GM18907 (cell line): ENCODE data around the gene STK24.
"Not testable (repeated sequence)": the region's sequence is repeated elsewhere in the genome, so short reads cannot be mapped to it uniquely, and the experiment has no call there.

Source experiments
- ATAC-seq: cut with Tn5 transposase; IDR thresholded peaks from one replicate; pipeline ENCODE4 v1.9.1; 2021; ENCODE audit warnings: mild to moderate bottlenecking, moderate library complexity; ENCODE audit not compliant: unreplicated experiment

STK24 gene

GRCh38 chr13:98584668-98585397, 7.9 kb upstream of the STK24 start:
- no peak for ATAC-seq

- no peak for ATAC-seq
Observed at GRCh38 chr13:98582947-98583346, 6.0 kb upstream of the STK24 start.

GRCh38 chr13:98581971-98582702, 5.2 kb upstream of the STK24 start:
- ATAC-seq: no peak

- ATAC-seq: no peak
Observed at GRCh38 chr13:98581381-98581780, 4.5 kb upstream of the STK24 start.

GRCh38 chr13:98580420-98580819, 3.5 kb upstream of the STK24 start:
- no peak for ATAC-seq

GRCh38 chr13:98577836-98578285, 954 bp upstream of the STK24 start:
- no peak for ATAC-seq

- peak; percentile 37 for ATAC-seq
Observed at GRCh38 chr13:98576200-98576945, 534 bp downstream of the STK24 start.

GRCh38 chr13:98575904-98576199, 1.1 kb downstream of the STK24 start:
- ATAC-seq: no peak

- ATAC-seq: no peak
Observed at GRCh38 chr13:98575009-98575903, 1.7 kb downstream of the STK24 start.

- no peak for ATAC-seq
Observed at GRCh38 chr13:98571955-98572662, 4.8 kb downstream of the STK24 start.

- peak; percentile 92 for ATAC-seq
Observed at GRCh38 chr13:98570929-98571372, 6.0 kb downstream of the STK24 start.

GRCh38 chr13:98569494-98570367, 7.2 kb downstream of the STK24 start:
- not testable (repeated sequence) for ATAC-seq

- ATAC-seq: no peak
Observed at GRCh38 chr13:98568918-98569317, 8.0 kb downstream of the STK24 start.

GRCh38 chr13:98567140-98567539, 9.8 kb downstream of the STK24 start:
- no peak for ATAC-seq

GRCh38 chr13:98565726-98566565, 11.0 kb downstream of the STK24 start:
- ATAC-seq: no peak

- no peak for ATAC-seq
Observed at GRCh38 chr13:98564204-98564603, 12.7 kb downstream of the STK24 start.

- peak; percentile 59 for ATAC-seq
Observed at GRCh38 chr13:98563071-98563470, 13.8 kb downstream of the STK24 start.

GRCh38 chr13:98559169-98559568, 17.7 kb downstream of the STK24 start:
- no peak for ATAC-seq
